Psoas muscle (tissue), 8 donors: ENCODE data around the gene MSI1. TPM values are rescaled to one million over a fixed set of nuclear protein-coding genes. Genes with fewer than 3 reads are reported as not detected.

Experiments
- ATAC-seq, 4 donors: fragments of 200-7000 bp; cut with Tn5 transposase; one replicate each; pipeline ENCODE4 v1.9.1; 2020; ENCODE audit warnings: moderate library complexity in 3 of 4, mild to moderate bottlenecking in 2 of 4
- DNase-seq, 2 donors: peaks; one replicate each; pipeline ENCODE4 v3.0.0-alpha.2; 2020
- H3K27ac ChIP-seq: fragments of 200-600 bp; one replicate; pipeline ENCODE4 v1.8.0; 2022
- H3K27me3 ChIP-seq, 3 donors: fragments of 200-600 bp in 1 of 3; one replicate each; pipeline versions ENCODE4 v1.6.1 to v1.8.0; 2013 to 2022; ENCODE audit warnings: low read length in 2 of 3, mild to moderate bottlenecking in 2 of 3, moderate library complexity in 1 of 3; ENCODE audit not compliant: insufficient read depth in 3 of 3
- H3K36me3 ChIP-seq, 2 donors: fragments of 200-600 bp in 1 of 2; one replicate each; pipeline versions ENCODE4 v1.6.1 to v1.8.0; 2013 to 2022; ENCODE audit warnings: low read depth in 1 of 2, mild to moderate bottlenecking in 1 of 2, moderate library complexity in 1 of 2; ENCODE audit not compliant: insufficient read depth in 1 of 2
- H3K4me1 ChIP-seq: fragments of 200-600 bp; one replicate; pipeline ENCODE4 v1.8.0; 2022
- H3K4me3 ChIP-seq: fragments of 200-600 bp; one replicate; pipeline ENCODE4 v1.8.0; 2022; ENCODE audit warnings: mild to moderate bottlenecking
- H3K9me3 ChIP-seq: fragments of 200-600 bp; one replicate; pipeline ENCODE4 v1.8.0; 2022
- CTCF ChIP-seq: fragments of 200-600 bp; IDR thresholded peaks from one replicate; pipeline ENCODE4 v1.8.0; 2022; ENCODE audit warnings: antibody characterized with exemption
- WGBS, 3 donors: extraction: QIAGEN DNeasy Blood & Tissue Kit; methylation state at CpG; one replicate each; pipeline versions ENCODE4 v1.1.6 to v1.1.7; 2013; 5-methylcytosine and 5-hydroxymethylcytosine counted together
- intact Hi-C, 2 donors: fragments of 100-400 bp; cut with DNase I; formaldehyde crosslinking; loops; one replicate each; pipeline versions ENCODE4 v1.11.0 to v1.14.2; 2022
- polyA plus RNA-seq, 3 donors: library from polyadenylated mRNA; stranded (reverse); fragments of 200-250 nt; gene quantifications; one replicate each; pipeline ENCODE4 v1.2.3, GENCODE V29; 2013
- total RNA-seq, 4 donors: library from RNA; stranded (reverse); fragmentation: NEBNext Ultra II Directional in 2 of 4; extraction: Animal tissue kit (Norgen Biotek cat#: 25700) in 2 of 4; gene quantifications; one replicate each; pipeline versions ENCODE4 v1.2.1 to v1.2.4, GENCODE V29; 2021 to 2023
- donor health status: healthy with polysubstance abuse.
- donor health status: DM: no; HTN: no; CAD: no; lungs with moderate emphysema.
- donor health status: Bipolar disorder and iron deficiency.
- donor health status: healthy.
- donor health status: DM: yes; HTN: yes; CAD: no.
- donor health status: DM: no; HTN: no; CAD: no.
- donor health status: DM: no; HTN: no; CAD: no.
- donor health status: DM: yes; HTN: yes; CAD: no.

Gene MSI1
- total and polyA plus RNA-seq, 7 donors = 0.03 to 0.20 (median 0.05) TPM; not detected in 3

GRCh38 chr12:120378036-120378435 is 9.1 kb upstream of the MSI1 start:
- no peaks in the 10 kb centered on the region for H3K4me1 ChIP-seq
- ATAC-seq (no peak), DNase-seq (no peak)
- H3K36me3 ChIP-seq = no peaks in the 10 kb centered on the region
- H3K4me3 ChIP-seq = no peak overlapping the region
- intact Hi-C loops = no loop called here
- 72 to 79% (median 75%) methylated on average over 5 of the region's 5 CpGs for WGBS, 3 donors
- H3K27me3 ChIP-seq = peaks cover 2 to 57% (median 5%) of the 10 kb centered on the region in 3 donors
- TF ChIP-seq CTCF = no peak
- no peaks in the 10 kb centered on the region for H3K9me3 ChIP-seq
- no peak overlapping the region for H3K27ac ChIP-seq

GRCh38 chr12:120377611-120378010 is 8.6 kb upstream of the MSI1 start:
- Histone ChIP-seq H3K27me3 (peaks cover 0 to 59% (median 5%) of the 10 kb centered on the region in 3 donors), H3K4me3 (no peak overlapping the region), H3K4me1 (no peaks in the 10 kb centered on the region), H3K27ac (no peak overlapping the region), H3K9me3 (no peaks in the 10 kb centered on the region), H3K36me3 (no peaks in the 10 kb centered on the region)
- WGBS, 3 donors = 82 to 93% (median 83%) methylated on average over 4 of the region's 4 CpGs
- ATAC-seq = no peak
- intact Hi-C loops = no loop called here
- no peak for DNase-seq
- TF ChIP-seq CTCF = no peak

- 33 to 41% (median 40%) methylated on average over 5 of the region's 5 CpGs for WGBS, 3 donors
- DNase-seq (no peak), ATAC-seq (no peak)
- Histone ChIP-seq H3K27ac (no peak overlapping the region), H3K27me3 (peaks cover 0 to 62% (median 5%) of the 10 kb centered on the region in 3 donors), H3K4me1 (no peaks in the 10 kb centered on the region), H3K4me3 (no peak overlapping the region), H3K36me3 (no peaks in the 10 kb centered on the region), H3K9me3 (no peaks in the 10 kb centered on the region)
- intact Hi-C loops = no loop called here
- TF ChIP-seq CTCF = no peak
Measured at GRCh38 chr12:120376934-120377572, 8.1 kb upstream of the MSI1 start.

- H3K27ac ChIP-seq = no peak overlapping the region
- no peaks in the 10 kb centered on the region for H3K36me3 ChIP-seq
- no peaks in the 10 kb centered on the region for H3K9me3 ChIP-seq
- H3K4me1 ChIP-seq = no peaks in the 10 kb centered on the region
- TF ChIP-seq CTCF = no peak
- intact Hi-C loops = no loop called here
- DNase-seq (no peak), ATAC-seq (no peak)
- peaks cover 0 to 68% (median 5%) of the 10 kb centered on the region in 3 donors for H3K27me3 ChIP-seq
- WGBS, 3 donors = 68 to 77% (median 70%) methylated on average over 5 of the region's 5 CpGs
- H3K4me3 ChIP-seq = no peak overlapping the region
Measured at GRCh38 chr12:120376416-120376815, 7.5 kb upstream of the MSI1 start.

- Histone ChIP-seq H3K4me3 (no peak overlapping the region), H3K9me3 (no peaks in the 10 kb centered on the region), H3K27me3 (peaks cover 0 to 72% (median 5%) of the 10 kb centered on the region in 3 donors), H3K36me3 (no peaks in the 10 kb centered on the region), H3K27ac (no peak overlapping the region), H3K4me1 (no peaks in the 10 kb centered on the region)
- ATAC-seq = no peak
- 46 to 57% (median 55%) methylated on average over 2 of the region's 2 CpGs for WGBS, 3 donors
- intact Hi-C loops = no loop called here
- DNase-seq = no peak
- no peak for TF ChIP-seq CTCF
Measured at GRCh38 chr12:120376009-120376408, 7.0 kb upstream of the MSI1 start.
